GM12864 (cell line): ENCODE measurements around the gene TSC1.
"Not testable (repeated sequence)": the region's sequence is repeated elsewhere in the genome, so short reads cannot be mapped to it uniquely, and the experiment has no call there.

Experiments
- DNase-seq: peaks from one replicate; pipeline ENCODE4 v3.0.0-alpha.2; 2011; ENCODE audit warnings: low read depth
- H3K4me3 ChIP-seq: 2 replicates; pipeline ENCODE4 v1.5.1; 2011; ENCODE audit warnings: mild to moderate bottlenecking, low read depth, low read length, control low read depth
- TF ChIP-seq, protein P1 (sequence below): IDR thresholded peaks from 2 replicates; pipeline ENCODE4 v1.5.1; 2011; ENCODE audit warnings: low read depth, mild to moderate bottlenecking, moderate library complexity, low read length, control low read depth, inconsistent platforms; ENCODE audit errors: missing control alignments

TSC1 gene

DNA sequence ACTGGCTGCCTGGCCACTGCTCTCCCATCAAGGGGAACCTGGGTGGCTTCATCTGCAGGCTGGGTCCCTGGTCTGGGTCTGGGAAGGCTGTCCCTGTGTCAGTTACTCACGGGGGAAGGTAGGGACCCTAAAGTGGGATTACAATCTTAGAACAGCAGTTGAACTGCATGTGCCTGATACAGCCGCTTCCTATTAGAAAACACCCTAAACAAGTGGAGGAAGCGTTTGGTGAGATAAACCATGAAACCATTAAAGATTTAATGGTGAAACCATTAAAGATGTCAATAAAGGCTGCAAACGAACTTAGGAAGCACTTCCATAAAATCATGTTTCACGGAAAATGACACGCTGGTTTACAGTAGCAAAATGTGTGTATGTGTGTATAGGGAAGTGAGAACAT, 31.5 kb upstream of the TSC1 start:
- TF ChIP-seq, protein P1, sequence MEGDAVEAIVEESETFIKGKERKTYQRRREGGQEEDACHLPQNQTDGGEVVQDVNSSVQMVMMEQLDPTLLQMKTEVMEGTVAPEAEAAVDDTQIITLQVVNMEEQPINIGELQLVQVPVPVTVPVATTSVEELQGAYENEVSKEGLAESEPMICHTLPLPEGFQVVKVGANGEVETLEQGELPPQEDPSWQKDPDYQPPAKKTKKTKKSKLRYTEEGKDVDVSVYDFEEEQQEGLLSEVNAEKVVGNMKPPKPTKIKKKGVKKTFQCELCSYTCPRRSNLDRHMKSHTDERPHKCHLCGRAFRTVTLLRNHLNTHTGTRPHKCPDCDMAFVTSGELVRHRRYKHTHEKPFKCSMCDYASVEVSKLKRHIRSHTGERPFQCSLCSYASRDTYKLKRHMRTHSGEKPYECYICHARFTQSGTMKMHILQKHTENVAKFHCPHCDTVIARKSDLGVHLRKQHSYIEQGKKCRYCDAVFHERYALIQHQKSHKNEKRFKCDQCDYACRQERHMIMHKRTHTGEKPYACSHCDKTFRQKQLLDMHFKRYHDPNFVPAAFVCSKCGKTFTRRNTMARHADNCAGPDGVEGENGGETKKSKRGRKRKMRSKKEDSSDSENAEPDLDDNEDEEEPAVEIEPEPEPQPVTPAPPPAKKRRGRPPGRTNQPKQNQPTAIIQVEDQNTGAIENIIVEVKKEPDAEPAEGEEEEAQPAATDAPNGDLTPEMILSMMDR, result no peak
- no peak for DNase-seq
- no peak overlapping the region for H3K4me3 ChIP-seq

DNA sequence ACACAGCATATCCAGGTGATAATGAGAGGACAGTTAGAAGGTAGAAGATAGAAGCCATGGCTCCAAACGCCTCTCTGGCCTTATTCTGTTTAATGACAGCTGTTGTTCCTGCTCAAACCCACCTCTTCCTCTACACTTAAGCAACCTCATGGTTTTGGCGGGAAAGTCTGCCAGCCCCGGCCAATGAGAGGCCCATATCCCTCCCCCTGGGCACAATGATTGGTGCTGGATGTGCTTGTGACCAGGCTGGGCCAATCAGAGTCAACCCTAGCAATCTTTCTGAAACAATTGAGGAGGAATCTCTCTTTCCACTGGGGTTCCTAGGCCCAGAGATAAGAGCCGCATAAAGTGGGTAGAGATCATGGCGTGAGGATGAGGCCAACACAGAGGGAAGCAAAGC, 29.3 kb upstream of the TSC1 start:
- no peak overlapping the region for H3K4me3 ChIP-seq
- DNase-seq, result no peak
- TF ChIP-seq, protein P1, result no peak

DNA sequence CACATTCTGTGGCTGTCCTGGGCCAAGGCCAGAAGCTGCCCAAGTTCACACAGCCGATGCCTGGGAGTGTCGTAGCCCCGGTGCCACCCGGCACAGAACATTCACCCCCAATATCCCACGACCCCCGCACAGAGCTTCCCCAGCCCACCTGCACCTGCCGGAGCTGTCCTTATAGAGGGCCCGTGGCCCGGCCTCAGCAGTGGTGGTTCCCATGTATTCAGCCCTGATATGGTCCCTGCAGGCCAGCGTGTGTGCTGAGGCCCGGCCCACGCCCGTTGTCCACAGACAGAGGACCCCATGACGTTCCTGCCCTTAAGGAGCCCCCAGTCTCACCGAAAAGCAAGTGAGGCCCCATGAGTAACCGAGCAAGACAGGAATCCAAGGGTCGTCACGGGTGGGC, 28.8 kb upstream of the TSC1 start:
- DNase-seq, result no peak
- TF ChIP-seq, protein P1, result no peak
- H3K4me3 ChIP-seq, result no peak overlapping the region

DNA sequence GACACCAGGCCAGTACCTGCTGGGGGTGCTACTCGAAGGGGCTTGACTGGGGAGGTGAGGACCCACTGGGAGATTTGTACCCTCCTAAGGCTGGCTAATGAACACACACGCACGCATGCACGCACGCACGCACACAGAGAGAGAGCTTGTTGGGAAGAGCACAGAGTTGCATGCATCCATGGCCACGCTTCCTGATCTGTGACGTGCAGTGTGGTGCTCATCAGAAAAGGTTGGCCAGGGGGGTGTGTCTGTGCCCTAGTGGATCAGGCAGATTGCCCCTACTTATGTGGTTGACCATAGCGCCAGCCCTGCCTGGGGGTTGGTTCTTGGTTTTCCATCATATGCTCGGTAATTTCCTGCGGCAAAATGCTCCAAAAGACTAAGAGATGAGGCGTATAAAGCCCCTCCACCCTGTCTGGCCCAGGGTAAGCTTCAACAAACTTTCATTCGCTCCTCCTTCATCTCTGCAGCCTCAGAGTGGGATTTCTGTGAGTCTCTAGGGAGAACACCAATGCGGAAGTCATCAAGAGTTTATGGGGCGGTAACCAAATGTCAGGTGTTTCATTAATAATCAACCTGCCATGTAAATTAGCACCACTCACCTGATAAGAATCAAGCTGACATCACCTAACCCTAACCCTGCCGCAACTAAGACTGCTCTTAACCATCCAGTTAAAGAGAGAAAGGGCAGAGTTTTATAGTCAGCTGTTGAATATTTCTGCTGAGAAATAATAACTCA, 26.1 kb upstream of the TSC1 start:
- H3K4me3 ChIP-seq, result no peak overlapping the region
- TF ChIP-seq, protein P1, result no peak
- no peak for DNase-seq

DNA sequence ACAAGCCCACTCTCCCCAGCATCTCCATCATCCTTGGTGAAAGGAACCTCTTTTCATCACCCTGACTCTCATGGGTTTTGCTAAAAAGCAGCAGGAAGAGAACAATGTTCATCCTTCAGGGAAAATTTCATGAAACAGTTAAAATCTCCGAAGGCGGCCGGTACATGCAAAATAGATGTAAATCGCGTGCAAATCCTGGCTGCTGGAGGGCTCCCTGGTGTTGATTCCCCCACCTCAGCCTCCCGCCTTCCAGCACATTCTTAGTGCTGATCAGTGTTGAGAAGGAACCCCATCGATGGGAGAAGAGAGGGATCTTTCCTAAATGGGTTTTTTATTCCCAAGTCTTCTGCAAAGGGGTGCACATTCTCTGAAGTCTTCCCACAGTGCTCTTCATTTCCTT, 25.4 kb upstream of the TSC1 start:
- H3K4me3 ChIP-seq, result no peak overlapping the region
- no peak for DNase-seq
- TF ChIP-seq, protein P1, result no peak

DNA sequence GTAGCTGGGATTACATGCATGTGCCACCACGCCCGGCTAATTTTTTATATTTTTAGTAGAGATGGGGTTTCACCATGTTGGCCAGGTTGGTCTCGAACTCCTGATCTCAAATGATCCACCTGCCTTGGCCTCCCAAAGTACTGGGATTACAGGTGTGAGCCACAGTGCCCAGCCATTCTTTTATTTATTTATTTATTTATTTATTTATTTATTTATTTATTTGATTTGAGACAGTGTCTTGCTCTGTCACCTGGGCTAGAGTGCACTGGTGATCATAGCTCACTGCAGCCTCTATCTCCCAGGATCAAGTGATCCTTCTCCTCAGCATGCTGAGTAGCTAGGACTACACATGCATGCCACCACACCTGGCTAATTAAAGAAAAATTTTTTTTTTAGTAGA, 23.5 kb upstream of the TSC1 start:
- not testable (repeated sequence) for DNase-seq, H3K4me3 ChIP-seq

DNA sequence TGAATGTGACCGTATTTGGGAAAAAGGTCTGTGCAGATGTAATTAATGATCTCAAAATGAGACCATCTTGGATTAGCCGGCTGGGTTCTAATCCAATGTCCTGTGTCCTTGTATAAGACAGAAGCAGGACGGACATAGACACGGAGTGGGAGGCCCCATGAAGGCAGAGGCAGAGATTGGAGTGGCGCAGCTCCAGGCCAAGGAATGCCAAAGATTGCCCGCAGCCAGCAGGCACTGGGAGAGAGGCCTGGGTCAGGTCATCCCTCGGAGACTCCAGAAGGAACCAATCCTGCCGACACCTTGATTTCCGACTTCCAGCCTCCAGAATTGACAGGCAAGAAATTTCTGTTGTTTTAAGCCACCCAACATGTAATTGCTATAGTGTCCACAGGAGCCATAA, 21.1 kb upstream of the TSC1 start:
- TF ChIP-seq, protein P1, result no peak
- no peak for DNase-seq
- H3K4me3 ChIP-seq, result no peak overlapping the region
